Measurements from ENCODE around the gene NFATC4.
A peak's percentile ranks its signal among the peaks of the same experiment; 100 is the strongest.
"Not testable (repeated sequence)": the region's sequence is repeated elsewhere in the genome, so short reads cannot be mapped to it uniquely, and the experiment has no call there.

Gene NFATC4

GRCh38 chr14:24325963-24326362, 42.0 kb upstream of the NFATC4 start:
- no peak for DNase-seq (ENCODE audit: low read depth)
- H3K4me3 ChIP-seq (ENCODE audit: low read length): no peak overlapping the region
- TF ChIP-seq CTCF (conservative IDR thresholded peaks at IDR 0.05; ENCODE audit: low read length): no peak

- H3K4me3 ChIP-seq (ENCODE audit: low read length): no peak overlapping the region
- DNase-seq (ENCODE audit: low read depth): no peak
- no peak for TF ChIP-seq CTCF (conservative IDR thresholded peaks at IDR 0.05; ENCODE audit: low read length)
These were observed 40.7 kb upstream of the NFATC4 start for GRCh38 chr14:24327303-24327702.

GRCh38 chr14:24327914-24328313, 40.1 kb upstream of the NFATC4 start:
- DNase-seq (ENCODE audit: low read depth): not testable (repeated sequence)
- peak; percentile 36 for TF ChIP-seq CTCF (conservative IDR thresholded peaks at IDR 0.05; ENCODE audit: low read length)

GRCh38 chr14:24329073-24329663, 38.8 kb upstream of the NFATC4 start:
- no peak for TF ChIP-seq CTCF (conservative IDR thresholded peaks at IDR 0.05; ENCODE audit: low read length)
- no peak for DNase-seq (ENCODE audit: low read depth)
- no peak overlapping the region for H3K4me3 ChIP-seq (ENCODE audit: low read length)

More at GRCh38 chr14:24327914-24328313, 40.1 kb upstream of the NFATC4 start:
- not testable (repeated sequence) for H3K4me3 ChIP-seq (ENCODE audit: low read length)

GRCh38 chr14:24329736-24330135, 38.2 kb upstream of the NFATC4 start:
- no peak overlapping the region for H3K4me3 ChIP-seq (ENCODE audit: low read length)
- no peak for TF ChIP-seq CTCF (conservative IDR thresholded peaks at IDR 0.05; ENCODE audit: low read length)
- DNase-seq (ENCODE audit: low read depth): no peak

- no peak for TF ChIP-seq CTCF (conservative IDR thresholded peaks at IDR 0.05; ENCODE audit: low read length)
- DNase-seq (ENCODE audit: low read depth): no peak
These were observed 36.9 kb upstream of the NFATC4 start for GRCh38 chr14:24330973-24331674.

GRCh38 chr14:24331731-24332267, 36.2 kb upstream of the NFATC4 start:
- no peak overlapping the region for H3K4me3 ChIP-seq (ENCODE audit: low read length)
- no peak for DNase-seq (ENCODE audit: low read depth)
- TF ChIP-seq CTCF (conservative IDR thresholded peaks at IDR 0.05; ENCODE audit: low read length): no peak

More at GRCh38 chr14:24330973-24331674, 36.9 kb upstream of the NFATC4 start:
- no peak overlapping the region for H3K4me3 ChIP-seq (ENCODE audit: low read length)

Measured in AG10803 (cell line).